B cell (primary cell): Measurements from ENCODE around the gene PLA2G4D.
A peak's percentile ranks its signal among the peaks of the same experiment; 100 is the strongest.

Experiments used
- EZH2 ChIP-seq: IDR thresholded peaks from 2 replicates; pipeline ENCODE4 v1.6.1; 2012; ENCODE audit warnings: borderline replicate concordance, low read depth, mild to moderate bottlenecking, moderate library complexity, low read length; ENCODE audit not compliant: insufficient read depth, poor library complexity, severe bottlenecking
- TF ChIP-seq, protein P1 (sequence below): fragments of 200-600 bp; IDR thresholded peaks from one replicate; pipeline ENCODE4 v1.8.0; 2022; ENCODE audit warnings: antibody characterized with exemption, mild to moderate bottlenecking

DNA sequence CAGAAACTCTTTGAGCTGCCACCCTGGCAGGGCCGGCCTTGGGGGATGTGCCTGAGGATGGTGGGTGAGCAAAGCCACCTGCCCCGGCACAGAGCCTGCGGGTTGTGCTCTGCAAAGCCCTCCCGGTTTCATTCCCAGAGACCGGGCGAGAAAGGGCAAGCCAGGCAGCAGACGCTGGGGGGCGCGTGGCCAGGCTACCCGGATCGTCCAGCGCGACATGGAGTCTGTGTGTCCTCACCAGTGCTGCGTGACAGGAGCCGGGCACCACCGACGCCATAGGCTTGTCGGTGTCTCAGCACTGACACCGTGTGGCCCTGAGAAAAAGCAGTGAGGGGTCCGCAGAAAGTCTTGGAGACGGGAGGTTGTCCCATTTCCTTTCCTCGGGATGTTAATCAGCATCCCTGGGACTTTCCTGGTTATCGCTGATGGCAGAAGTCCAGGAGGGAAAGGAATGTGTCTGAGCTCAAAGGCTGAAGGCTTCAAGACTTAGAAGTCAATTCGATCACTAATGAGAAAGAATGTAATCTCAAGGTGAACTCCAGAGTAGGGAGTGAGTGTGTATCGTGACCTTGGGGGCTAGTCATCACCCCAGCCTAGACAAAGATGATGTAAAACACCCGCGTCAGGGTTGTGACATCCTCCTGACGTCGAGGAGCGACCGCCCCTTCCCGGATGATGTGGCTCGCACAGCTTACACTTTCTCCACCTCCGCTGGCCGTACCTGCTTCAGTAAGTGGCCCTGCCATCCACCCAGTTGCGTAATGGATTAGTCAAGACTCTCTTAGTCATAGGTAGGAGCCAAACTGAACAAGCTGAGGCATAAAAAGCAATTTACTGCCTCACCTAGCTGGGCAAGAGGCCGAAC is 37.2 kb downstream of the PLA2G4D start:
- TF ChIP-seq, protein P1, sequence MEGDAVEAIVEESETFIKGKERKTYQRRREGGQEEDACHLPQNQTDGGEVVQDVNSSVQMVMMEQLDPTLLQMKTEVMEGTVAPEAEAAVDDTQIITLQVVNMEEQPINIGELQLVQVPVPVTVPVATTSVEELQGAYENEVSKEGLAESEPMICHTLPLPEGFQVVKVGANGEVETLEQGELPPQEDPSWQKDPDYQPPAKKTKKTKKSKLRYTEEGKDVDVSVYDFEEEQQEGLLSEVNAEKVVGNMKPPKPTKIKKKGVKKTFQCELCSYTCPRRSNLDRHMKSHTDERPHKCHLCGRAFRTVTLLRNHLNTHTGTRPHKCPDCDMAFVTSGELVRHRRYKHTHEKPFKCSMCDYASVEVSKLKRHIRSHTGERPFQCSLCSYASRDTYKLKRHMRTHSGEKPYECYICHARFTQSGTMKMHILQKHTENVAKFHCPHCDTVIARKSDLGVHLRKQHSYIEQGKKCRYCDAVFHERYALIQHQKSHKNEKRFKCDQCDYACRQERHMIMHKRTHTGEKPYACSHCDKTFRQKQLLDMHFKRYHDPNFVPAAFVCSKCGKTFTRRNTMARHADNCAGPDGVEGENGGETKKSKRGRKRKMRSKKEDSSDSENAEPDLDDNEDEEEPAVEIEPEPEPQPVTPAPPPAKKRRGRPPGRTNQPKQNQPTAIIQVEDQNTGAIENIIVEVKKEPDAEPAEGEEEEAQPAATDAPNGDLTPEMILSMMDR: peak; percentile 20
- no peak for TF ChIP-seq EZH2
